AG10803 (cell line): Measurements from ENCODE around the gene TRIM71.
"Not testable (repeated sequence)": the region's sequence is repeated elsewhere in the genome, so short reads cannot be mapped to it uniquely, and the experiment has no call there.

Experiments
- DNase-seq: peaks from one replicate; pipeline ENCODE4 v3.0.0; 2010; ENCODE audit warnings: low read depth
- H3K4me3 ChIP-seq: 2 replicates; pipeline ENCODE4 v1.5.1; 2011; ENCODE audit warnings: mild to moderate bottlenecking, low read length, control low read depth
- CTCF ChIP-seq: conservative IDR thresholded peaks from 2 replicates; pipeline ENCODE4 v1.5.1; 2011; ENCODE audit warnings: mild to moderate bottlenecking, low read length, control low read depth, inconsistent platforms

Gene TRIM71

GRCh38 chr3:32899265-32899664, 81.5 kb downstream of the TRIM71 start:
- no peak overlapping the region for H3K4me3 ChIP-seq
- DNase-seq: no peak
- no peak for TF ChIP-seq CTCF

- H3K4me3 ChIP-seq: no peak overlapping the region
- peak; percentile 33 for DNase-seq
- TF ChIP-seq CTCF: no peak
Observed at GRCh38 chr3:32901005-32901932, 83.5 kb downstream of the TRIM71 start.

GRCh38 chr3:32902887-32903371, 85.1 kb downstream of the TRIM71 start:
- not testable (repeated sequence) for H3K4me3 ChIP-seq, DNase-seq

GRCh38 chr3:32903953-32904352, 86.2 kb downstream of the TRIM71 start:
- H3K4me3 ChIP-seq: no peak overlapping the region
- TF ChIP-seq CTCF: no peak
- DNase-seq: no peak

GRCh38 chr3:32909999-32910398, 92.2 kb downstream of the TRIM71 start:
- H3K4me3 ChIP-seq: no peak overlapping the region

GRCh38 chr3:32910954-32911353, 93.2 kb downstream of the TRIM71 start:
- H3K4me3 ChIP-seq: no peak overlapping the region
- peak; percentile 73 for DNase-seq
- no peak for TF ChIP-seq CTCF

More at GRCh38 chr3:32909999-32910398, 92.2 kb downstream of the TRIM71 start:
- no peak for TF ChIP-seq CTCF
- DNase-seq: no peak

GRCh38 chr3:32912046-32912445, 94.2 kb downstream of the TRIM71 start:
- DNase-seq: no peak
- TF ChIP-seq CTCF: no peak
- H3K4me3 ChIP-seq: no peak overlapping the region
